Pancreas (tissue), 10 donors: ENCODE measurements around the gene GRAMD4. TPM values are rescaled to one million over a fixed set of nuclear protein-coding genes. Genes with fewer than 3 reads are reported as not detected.

Source experiments
- ATAC-seq, 4 donors: fragments of 200-7000 bp; cut with Tn5 transposase; one replicate each; pipeline versions ENCODE4 v1.8.0 to v1.9.1; 2020; ENCODE audit warnings: mild to moderate bottlenecking in 4 of 4, moderate library complexity in 4 of 4
- DNase-seq, 6 donors: peaks; one replicate each; pipeline ENCODE4 v3.0.0-alpha.2; 2020
- FAIRE-seq: peaks from 2 replicates; lab custom pipeline; 2012; peaks lifted over from hg19 to GRCh38; lab: Jason Lieb, UNC
- H3K27ac ChIP-seq, 4 donors: fragments of 200-600 bp; sonication (generic); 1 replicate in 3 of 4; 2 replicates in 1 of 4; pipeline versions ENCODE4 v1.5.0 to v1.8.0; 2020
- H3K27me3 ChIP-seq, 4 donors: fragments of 200-600 bp; one replicate each; pipeline ENCODE4 v1.8.0; 2021
- H3K36me3 ChIP-seq, 3 donors: fragments of 200-600 bp; sonication (generic) in 1 of 3; one replicate each; pipeline versions ENCODE4 v1.5.0 to v1.8.0; 2020 to 2021
- H3K4me1 ChIP-seq, 3 donors: fragments of 200-600 bp; one replicate each; pipeline ENCODE4 v1.8.0; 2021
- H3K4me3 ChIP-seq, 4 donors: fragments of 200-600 bp; sonication (generic) in 2 of 4; one replicate each; pipeline versions ENCODE4 v1.5.0 to v1.8.0; 2020 to 2021
- H3K9me3 ChIP-seq, 4 donors: fragments of 200-600 bp; one replicate each; pipeline ENCODE4 v1.8.0; 2021
- CTCF ChIP-seq, 4 donors: fragments of 200-600 bp; sonication (generic) in 3 of 4; IDR thresholded peaks; one replicate each; pipeline versions ENCODE4 v1.5.0 to v1.8.0; 2021; ENCODE audit warnings: antibody characterized with exemption in 4 of 4
- WGBS, 2 donors: extraction: QIAGEN DNeasy Blood & Tissue Kit; methylation state at CpG; one replicate each; pipeline ENCODE4 v1.1.7; 2013; 5-methylcytosine and 5-hydroxymethylcytosine counted together
- intact Hi-C, 3 donors: fragments of 100-400 bp; cut with DNase I; formaldehyde crosslinking; loops; one replicate each; pipeline versions ENCODE4 v1.11.1 to v1.14.2; 2022
- polyA plus RNA-seq, 2 donors: library from polyadenylated mRNA; stranded (reverse); fragments of 200-250 nt; gene quantifications; one replicate each; pipeline ENCODE4 v1.2.3, GENCODE V29; 2013
- total RNA-seq, 6 donors: library from RNA; stranded (reverse); fragmentation: NEBNext Ultra II Directional in 4 of 6; extraction: Animal tissue kit (Norgen Biotek cat#: 25700) in 4 of 6; gene quantifications; one replicate each; pipeline versions ENCODE4 v1.2.1 to v1.2.4, GENCODE V29; 2021 to 2023
- donor health status: healthy with polysubstance abuse.
- donor health status: DM: no; HTN: no; CAD: no; lungs with moderate emphysema.
- donor health status: DM: no; HTN: no; CAD: no.
- donor health status: control.
- donor health status: control.
- donor health status: Bipolar disorder and iron deficiency.
- donor health status: DM: yes; HTN: yes; CAD: no.
- donor health status: DM: no; HTN: no; CAD: no.
- donor health status: DM: no; HTN: no; CAD: no.
- donor health status: DM: yes; HTN: yes; CAD: no.

Gene GRAMD4
- total and polyA plus RNA-seq, 8 donors: 13.2 to 36.4 (median 21.9) TPM

- Histone ChIP-seq H3K27ac (no peak overlapping the region), H3K36me3 (peaks cover 4 to 59% (median 15%) of the 10 kb centered on the region in 3 donors), H3K9me3 (no peaks in the 10 kb centered on the region), H3K4me3 (no peak overlapping the region), H3K27me3 (no peaks in the 10 kb centered on the region), H3K4me1 (peaks cover 0 to 9% (median 8%) of the 10 kb centered on the region in 3 donors)
- ATAC-seq (peak in 2 of 4 donors; percentile 37 to 42), DNase-seq (no peak), FAIRE-seq (no peak)
- TF ChIP-seq CTCF (IDR thresholded peaks at IDR 0.05): no peak
- WGBS, 2 donors: 19 to 20% methylated on average over 4 of the region's 4 CpGs
- intact Hi-C loops: no loop called here
Observed at GRCh38 chr22:46714550-46714949, 94.4 kb downstream of the GRAMD4 start.

GRCh38 chr22:46719921-46720320 lies 99.7 kb downstream of the GRAMD4 start:
- H3K36me3 ChIP-seq: peaks cover 0 to 40% (median 17%) of the 10 kb centered on the region in 3 donors
- H3K4me3 ChIP-seq: no peak overlapping the region
- DNase-seq (peak in 1 of 6 donors; percentile 31), FAIRE-seq (no peak), ATAC-seq (no peak)
- 92% methylated on average over 11 of the region's 11 CpGs for WGBS, 2 donors
- H3K9me3 ChIP-seq: no peaks in the 10 kb centered on the region
- no peak overlapping the region for H3K27ac ChIP-seq
- peaks cover 0 to under 1% (median 0%) of the 10 kb centered on the region in 3 donors for H3K4me1 ChIP-seq
- H3K27me3 ChIP-seq: no peaks in the 10 kb centered on the region
- intact Hi-C loops: no loop called here
- TF ChIP-seq CTCF (IDR thresholded peaks at IDR 0.05): no peak

GRCh38 chr22:46721501-46722085 lies 101.4 kb downstream of the GRAMD4 start:
- FAIRE-seq (no peak), DNase-seq (peak in 1 of 6 donors; percentile 45), ATAC-seq (no peak)
- peaks cover 0 to 33% (median 17%) of the 10 kb centered on the region in 3 donors for H3K36me3 ChIP-seq
- H3K4me1 ChIP-seq: peaks cover 6 to 10% (median 9%) of the 10 kb centered on the region in 3 donors
- TF ChIP-seq CTCF (IDR thresholded peaks at IDR 0.05): no peak
- no peak overlapping the region for H3K27ac ChIP-seq
- intact Hi-C loops: no loop called here
- no peaks in the 10 kb centered on the region for H3K9me3 ChIP-seq
- H3K27me3 ChIP-seq: no peaks in the 10 kb centered on the region
- H3K4me3 ChIP-seq: no peak overlapping the region
- WGBS, 2 donors: 87 to 89% methylated on average over 16 of the region's 16 CpGs

- Histone ChIP-seq H3K36me3 (peaks cover 0 to 15% (median 8%) of the 10 kb centered on the region in 3 donors), H3K27me3 (no peaks in the 10 kb centered on the region), H3K4me3 (no peak overlapping the region), H3K27ac (no peak overlapping the region), H3K4me1 (peaks cover 6 to 12% (median 10%) of the 10 kb centered on the region in 3 donors), H3K9me3 (no peaks in the 10 kb centered on the region)
- intact Hi-C loops: no loop called here
- whole genome bisulfite sequencing, 2 donors: 93 to 95% methylated on average over 7 to 9 of the region's 9 CpGs
- ATAC-seq (no peak), DNase-seq (peak in 1 of 6 donors; percentile 13), FAIRE-seq (no peak)
- TF ChIP-seq CTCF (IDR thresholded peaks at IDR 0.05): no peak
Observed at GRCh38 chr22:46723882-46724281, 103.7 kb downstream of the GRAMD4 start.

- intact Hi-C loops: no loop called here
- DNase-seq: peak in 1 of 6 donors; percentile 40
- ATAC-seq: no peak
- no peak for TF ChIP-seq CTCF (IDR thresholded peaks at IDR 0.05)
- H3K4me3 ChIP-seq: no peak overlapping the region
- H3K27me3 ChIP-seq: no peaks in the 10 kb centered on the region
- no peak for FAIRE-seq
- H3K4me1 ChIP-seq: peaks cover 7 to 15% (median 11%) of the 10 kb centered on the region in 3 donors
- WGBS, 2 donors: 83 to 84% methylated on average over 18 of the region's 18 CpGs
- H3K27ac ChIP-seq: no peak overlapping the region
- peaks cover 0 to 3% (median under 1%) of the 10 kb centered on the region in 3 donors for H3K36me3 ChIP-seq
- H3K9me3 ChIP-seq: no peaks in the 10 kb centered on the region
Observed at GRCh38 chr22:46725096-46725495, 104.9 kb downstream of the GRAMD4 start.
